Lung microvascular endothelial cell (primary cell): ENCODE measurements around the gene PLEK2. TPM values are rescaled to one million over a fixed set of nuclear protein-coding genes. Genes with fewer than 3 reads are reported as not detected.
"Not testable (repeated sequence)": the region's sequence is repeated elsewhere in the genome, so short reads cannot be mapped to it uniquely, and the experiment has no call there.

Experiments
- DNase-seq, 2 donors: peaks; one replicate each; pipeline versions ENCODE4 v3.0.0 to v3.0.0-alpha.2; 2010; ENCODE audit warnings: low read depth in 2 of 2
- total RNA-seq: library from RNA; depleted of rRNA; stranded (reverse); fragments of >200 nt; gene quantifications from 2 replicates; pipeline ENCODE4 v1.2.1, GENCODE V29; 2014

The PLEK2 gene, protein sequence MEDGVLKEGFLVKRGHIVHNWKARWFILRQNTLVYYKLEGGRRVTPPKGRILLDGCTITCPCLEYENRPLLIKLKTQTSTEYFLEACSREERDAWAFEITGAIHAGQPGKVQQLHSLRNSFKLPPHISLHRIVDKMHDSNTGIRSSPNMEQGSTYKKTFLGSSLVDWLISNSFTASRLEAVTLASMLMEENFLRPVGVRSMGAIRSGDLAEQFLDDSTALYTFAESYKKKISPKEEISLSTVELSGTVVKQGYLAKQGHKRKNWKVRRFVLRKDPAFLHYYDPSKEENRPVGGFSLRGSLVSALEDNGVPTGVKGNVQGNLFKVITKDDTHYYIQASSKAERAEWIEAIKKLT
- total RNA-seq = 0.20 and 5.9 TPM in 2 replicates

DNA sequence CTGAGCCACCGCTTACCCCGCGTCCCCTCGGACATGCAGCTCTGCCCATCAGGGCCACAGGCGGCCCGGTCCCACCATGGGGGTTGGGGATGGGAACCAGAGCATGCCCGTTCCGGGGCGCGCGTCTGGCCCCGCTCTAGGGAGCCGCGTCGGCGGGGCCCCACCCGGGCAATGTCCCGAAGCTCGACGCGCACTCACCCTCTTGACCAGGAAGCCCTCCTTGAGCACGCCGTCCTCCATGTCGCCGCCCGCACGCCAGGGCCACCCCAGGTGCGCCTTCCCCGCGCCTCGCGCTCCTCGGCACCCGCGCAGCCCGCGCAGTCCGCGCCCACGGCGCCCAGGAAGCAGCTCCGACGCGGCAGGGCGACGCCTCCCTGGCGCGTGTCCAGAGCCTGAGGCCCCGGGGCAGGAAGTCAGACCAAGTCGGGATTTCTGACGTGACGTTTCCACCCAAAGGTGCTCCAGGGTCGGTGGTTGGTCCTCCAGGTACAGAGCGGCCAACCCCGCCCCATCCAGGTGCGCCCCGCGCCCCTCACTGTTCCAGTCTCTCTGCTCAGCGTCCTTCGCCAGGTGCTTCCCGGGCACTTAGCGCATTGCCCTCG lies at the start of gene PLEK2:
TSS of gene PLEK2 (minus strand) at position 346 of the 602 bp plus-strand sequence. CDS start at position 240, 106 bp downstream.
- DNase-seq = peak in 1 of 2 donors; percentile 27

DNA sequence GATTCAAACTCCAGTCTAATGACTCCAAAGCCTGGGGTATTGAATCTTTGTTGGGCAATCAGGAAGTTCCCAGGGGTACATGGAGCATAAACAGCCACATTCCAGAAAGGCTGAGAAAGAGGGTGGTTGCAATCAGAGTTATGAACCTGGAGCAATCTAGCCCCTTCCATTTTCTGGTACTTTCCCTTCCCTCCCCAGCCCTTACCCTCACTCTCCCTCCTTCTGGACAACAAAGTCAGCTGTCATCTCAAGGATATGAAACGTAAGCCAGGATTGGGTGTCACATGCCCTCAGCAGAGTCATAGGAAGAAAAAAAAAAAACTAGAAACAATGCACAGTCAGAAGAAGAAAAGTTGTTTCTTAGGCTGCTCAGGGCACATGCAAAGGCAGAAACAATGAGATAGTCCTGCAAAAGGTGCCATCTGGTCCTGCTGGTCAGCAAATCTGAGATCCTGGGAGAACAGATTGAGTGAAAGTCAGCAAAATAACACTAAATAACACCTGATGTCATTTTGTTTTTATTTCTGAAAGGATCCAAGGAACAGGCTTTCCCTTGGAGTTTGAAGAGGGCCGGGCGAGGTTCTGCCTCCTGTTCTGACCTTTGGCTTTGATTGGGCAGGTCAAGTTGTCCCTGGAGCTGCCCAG lies 49.5 kb upstream of the PLEK2 start:
- DNase-seq = peak in 1 of 2 donors; percentile 34

DNA sequence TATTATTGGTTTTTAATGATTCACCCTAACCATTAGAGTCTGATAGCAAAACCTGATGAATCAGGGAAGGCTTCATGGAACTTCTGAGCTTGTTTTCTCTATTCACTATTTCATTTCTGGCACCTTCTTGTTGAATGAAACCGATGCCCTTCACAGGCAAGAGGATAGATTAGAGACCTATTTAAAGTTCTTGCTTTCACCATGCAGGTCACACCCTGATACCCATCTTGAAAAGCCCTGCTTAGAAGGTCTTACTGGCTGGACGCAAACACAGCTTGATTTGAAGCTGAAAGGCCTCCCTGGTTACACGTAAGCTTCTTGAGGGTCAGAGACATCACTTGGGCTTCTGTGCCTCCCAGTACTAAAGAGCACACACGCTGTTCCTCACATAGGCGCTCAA lies 47.4 kb upstream of the PLEK2 start:
- DNase-seq = no peak

DNA sequence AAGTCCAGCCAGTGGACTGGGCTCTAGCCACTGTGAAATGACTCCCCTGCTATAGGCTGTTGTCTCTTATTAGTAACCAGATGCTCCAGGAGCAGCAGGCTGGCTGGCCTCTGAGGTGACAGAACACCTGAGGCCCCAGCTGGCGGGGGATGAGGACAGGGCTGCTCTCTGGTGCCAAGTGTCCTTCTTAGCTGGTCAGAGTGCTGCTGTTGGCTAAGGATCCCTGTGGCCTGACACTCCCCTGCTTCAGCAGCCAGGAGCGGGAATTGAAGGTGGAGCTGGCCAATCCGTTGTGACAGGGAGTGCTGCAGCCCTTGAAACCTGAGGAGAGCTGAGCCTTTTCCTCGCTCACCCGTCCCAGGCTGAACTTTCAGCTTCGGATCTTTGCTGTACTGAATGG lies 45.8 kb upstream of the PLEK2 start:
- no peak for DNase-seq

DNA sequence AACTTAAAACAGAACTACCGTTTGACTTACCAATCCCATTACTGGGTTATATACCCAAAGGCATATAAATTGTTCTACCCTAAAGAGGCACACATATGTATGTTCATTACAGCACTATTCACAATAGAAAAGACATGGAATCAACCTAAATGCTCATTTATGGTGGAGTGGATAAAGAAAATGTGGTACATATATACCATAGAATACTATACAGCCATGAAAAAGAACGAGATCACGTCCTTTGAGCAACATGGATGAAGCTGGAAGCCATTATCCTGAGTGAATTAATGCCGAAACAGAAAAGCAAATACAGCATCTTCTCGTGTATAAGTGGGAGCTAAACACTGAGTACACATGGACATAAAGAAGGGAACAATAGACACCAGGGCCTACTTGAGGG lies 44.8 kb upstream of the PLEK2 start:
- no peak for DNase-seq

DNA sequence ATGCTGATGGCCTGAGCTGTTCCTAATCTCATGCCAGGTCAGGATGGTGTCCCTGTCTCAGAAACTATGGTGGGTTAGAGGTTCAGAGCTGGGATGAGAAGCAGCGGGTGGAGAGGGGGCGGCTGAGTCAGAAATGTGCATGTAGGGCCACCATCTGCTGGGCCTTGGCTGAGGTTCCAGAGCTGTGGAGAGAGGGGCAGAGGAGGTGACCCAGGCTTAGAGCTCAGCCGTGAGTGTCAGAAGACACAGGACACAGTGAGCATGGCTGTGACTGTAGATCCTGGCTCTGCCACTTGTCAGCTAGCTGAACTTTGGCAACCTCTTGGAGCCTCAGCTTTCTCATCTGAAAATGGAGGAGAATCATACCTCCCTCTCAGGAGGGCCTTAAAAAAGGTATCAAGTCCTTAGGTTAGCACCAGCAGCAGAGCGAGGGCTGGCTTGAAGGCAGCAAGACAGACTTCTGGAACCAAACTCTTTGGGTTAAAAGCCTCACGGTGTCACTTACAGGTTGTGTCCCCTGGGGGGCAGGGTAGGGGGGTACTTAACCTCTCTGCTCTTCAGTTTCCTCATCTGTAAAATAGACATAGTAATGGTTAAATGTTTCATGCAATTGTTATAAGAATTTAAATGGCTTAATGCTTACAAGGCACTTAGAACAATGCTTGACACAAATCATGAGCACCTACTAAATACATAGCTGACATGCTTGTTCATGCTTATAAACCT lies 41.8 kb upstream of the PLEK2 start:
- no peak for DNase-seq

DNA sequence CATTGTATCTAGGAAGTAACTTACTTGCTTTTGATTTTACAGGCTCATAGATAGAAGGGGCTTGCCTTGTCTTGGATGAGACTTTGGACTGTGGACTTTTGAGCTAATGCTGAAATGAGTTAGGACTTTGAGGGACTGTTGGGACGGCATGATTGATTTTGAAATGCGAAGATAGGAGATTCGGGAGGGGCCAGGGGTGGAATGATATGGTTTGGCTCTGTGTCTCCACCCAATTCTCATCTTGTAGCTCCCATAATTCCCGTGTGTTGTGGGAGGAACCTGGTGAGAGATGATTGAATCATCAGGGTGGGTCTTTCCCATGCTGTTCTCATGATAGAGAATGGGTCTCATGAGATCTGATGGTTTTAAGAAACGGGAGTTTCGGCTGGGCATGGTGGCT lies 39.7 kb upstream of the PLEK2 start:
- DNase-seq = not testable (repeated sequence)

DNA sequence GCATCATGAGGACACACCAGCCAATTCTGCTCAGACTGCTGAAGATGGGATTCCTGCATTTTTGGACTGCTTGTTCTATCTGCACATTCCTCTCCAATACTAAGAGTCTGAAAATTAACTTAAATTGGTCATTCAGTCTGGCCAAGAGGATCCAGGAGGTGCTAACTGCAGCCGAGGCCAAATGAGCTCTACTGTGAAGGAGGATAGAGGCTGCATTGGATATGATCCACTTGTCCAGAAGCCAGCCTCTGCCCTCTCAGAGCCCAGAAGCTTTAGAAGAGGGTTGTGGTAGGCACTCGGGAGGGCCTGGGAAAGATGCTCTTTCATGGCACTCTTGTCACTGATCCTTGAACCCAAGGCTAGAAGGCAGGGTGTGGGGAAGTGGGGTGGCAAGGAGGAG lies 37.1 kb upstream of the PLEK2 start:
- no peak for DNase-seq

DNA sequence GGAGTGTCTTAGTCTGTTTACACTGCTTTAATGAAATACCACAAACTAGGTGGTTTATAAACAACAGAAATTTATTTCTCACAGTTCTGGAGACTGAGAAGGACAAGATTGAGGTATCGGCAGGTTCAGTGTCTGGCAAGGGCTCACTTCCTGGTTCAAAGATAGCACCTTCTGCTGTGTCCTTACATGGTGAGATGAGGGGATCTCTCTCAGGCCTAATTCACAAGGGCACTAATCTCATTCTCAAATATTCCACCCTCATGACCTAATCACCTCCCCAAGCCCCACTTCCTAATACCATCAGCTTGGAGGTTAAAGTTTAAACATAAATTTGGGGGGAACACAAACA lies 35.0 kb upstream of the PLEK2 start:
- no peak for DNase-seq

DNA sequence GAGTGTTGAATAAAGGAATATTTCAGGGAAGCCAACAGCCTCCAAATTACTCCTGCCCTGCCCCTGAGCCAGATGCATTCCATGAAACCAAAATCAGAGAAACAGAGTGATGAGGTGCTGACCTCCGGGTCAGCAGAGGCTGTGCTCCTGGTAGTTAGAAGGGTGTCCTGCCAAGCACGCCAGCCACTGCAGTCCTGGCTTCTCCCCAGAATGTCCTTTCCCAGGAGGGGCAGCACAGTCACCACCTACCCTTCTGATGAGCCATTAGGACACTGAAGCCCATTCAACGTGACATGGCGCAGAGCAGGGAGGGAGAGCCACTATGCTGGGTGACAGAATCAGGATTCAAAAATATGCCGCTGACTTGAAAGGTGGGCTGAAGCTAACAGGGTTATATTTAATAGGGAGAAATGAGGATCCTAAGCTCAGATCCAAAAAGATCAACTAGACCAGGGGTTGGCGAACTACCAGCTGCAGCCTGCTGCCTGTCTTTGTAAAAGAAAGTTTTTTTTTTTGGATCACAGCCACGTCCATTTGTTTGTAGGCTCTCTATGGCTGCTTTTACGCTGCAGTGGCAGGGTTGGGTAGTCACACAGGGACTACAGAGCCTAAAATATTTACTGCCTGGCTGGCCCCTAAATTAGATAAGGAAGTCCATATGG lies 34.5 kb upstream of the PLEK2 start:
- DNase-seq = no peak

DNA sequence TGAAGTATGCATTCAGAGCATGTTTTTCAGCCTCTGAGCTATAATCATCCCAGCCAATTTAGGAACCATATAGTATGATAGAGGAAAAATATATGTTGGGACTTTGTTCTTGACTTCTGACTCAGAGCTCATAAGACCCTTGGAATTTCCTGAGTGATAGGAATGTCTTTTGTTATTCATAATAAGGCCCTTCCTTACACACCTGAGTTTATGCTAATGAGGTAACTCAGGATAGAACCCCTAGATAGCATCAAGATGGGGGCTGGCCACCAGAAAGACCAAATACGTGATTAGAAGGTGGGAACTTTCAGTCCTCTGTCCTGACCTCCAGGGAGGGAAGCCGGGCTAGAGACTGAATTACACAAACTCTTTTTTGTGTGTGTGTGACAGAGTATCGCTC lies 32.4 kb upstream of the PLEK2 start:
- no peak for DNase-seq

DNA sequence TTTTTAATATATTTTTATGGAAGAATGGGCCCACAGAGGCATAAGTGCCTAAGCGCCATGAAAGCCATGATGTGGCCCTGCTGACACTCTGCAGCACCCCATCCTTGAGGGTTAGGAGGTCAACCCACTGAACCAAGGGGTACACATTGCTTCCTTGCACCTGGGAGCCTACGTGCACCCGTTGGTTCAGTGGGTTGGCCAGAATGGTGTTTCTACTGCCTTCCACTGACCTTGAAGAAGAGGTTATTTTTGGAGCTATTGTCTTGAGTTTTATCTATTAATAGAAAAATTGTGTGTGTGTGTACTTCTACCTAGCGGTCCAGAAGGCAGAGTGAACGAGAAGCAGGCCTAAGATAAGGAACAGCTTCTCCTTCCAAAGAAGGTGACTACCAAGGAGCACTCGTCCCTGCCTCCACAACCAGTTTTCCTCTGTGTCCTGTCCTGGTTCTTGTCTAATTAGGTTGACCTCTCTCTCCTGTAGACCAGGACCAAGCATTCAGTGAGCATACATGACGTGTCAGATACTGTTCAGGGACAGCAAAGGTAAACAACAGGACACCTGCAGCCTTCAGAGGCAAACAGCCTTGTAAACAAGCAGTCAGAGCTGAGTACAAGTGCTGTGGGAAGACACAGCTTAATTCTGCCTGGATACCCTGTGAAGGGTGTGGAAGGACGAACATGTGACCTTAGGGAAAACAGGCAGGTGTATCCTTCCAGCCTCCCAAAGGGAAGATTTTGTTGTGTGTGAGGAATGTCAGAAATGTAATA lies 30.4 kb upstream of the PLEK2 start:
- no peak for DNase-seq

DNA sequence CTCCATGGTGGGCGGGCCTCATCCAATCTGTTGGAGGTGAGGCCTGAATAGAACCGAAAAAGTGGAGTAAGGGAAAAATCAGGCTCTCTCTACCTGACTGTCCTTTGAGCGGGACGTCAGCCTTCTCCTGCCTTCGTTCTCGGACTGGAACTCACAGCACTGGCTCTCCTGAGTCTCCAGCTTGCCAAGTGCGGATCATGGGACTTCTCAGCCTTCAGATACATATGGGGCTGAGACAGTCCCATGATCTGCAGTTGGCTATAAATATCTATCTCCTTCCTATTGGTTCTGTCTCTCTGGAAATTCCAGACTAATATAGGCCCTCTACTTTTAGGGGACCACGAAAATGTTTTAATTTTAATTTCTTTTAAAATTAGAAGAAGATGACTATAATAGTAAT lies 29.7 kb upstream of the PLEK2 start:
- no peak for DNase-seq

DNA sequence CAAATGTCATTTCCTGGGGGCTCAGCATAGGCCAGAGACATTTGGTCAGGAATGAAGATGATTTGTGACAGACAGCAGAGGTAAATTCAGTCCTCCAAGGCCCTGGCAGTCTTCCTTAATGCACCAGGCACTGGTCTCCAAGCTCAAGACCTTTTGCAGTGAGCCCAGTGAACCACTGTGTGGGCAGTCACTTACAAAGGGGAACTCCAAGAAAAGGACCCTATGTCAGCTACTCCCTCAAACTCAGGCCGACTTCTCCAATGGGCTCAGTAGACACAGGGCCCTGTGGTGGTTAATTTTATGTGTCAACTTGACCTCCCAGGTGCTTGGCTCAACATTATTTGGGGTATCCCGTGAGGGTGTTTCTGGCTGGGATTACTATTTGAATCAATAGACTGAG lies 29.3 kb upstream of the PLEK2 start:
- DNase-seq = no peak

DNA sequence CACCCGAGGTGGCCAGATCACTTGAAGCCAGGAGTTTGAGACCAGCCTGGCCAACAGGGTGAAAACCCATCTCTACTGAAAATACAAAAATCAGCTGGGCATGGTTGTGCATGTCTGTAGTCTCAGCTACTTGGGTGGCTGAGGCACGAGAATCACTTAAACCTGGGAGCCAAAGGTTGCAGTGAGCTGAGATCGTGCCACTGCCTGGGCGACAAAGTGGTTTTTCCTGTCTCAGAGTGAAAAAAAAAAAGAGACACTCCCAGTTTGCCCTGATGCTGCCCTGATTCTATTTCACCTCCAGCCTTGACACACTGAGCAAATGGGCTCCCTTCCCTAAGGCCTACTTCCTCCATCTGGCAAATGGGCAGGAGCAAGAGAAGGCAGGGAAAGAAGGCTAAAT lies 28.5 kb upstream of the PLEK2 start:
- no peak for DNase-seq

DNA sequence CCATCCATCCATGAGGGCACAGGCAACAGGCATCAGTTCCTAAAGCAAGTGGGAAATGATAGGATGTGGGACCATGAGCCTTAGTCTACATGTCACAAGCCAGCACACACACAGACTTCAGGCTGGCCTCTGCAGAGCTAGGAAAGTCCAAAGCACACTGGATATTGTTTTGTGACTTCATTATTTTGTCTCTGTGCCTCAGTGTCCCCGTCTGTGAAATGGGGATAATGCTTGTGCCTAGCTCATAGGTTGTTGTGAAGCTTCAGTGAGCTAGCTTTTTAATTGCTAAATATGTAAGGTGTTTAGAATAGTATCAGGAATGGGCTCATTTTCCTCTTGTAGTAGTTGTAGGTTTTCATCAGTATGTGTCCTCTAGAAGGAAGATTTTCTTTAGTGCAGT lies 27.0 kb upstream of the PLEK2 start:
- DNase-seq = no peak

DNA sequence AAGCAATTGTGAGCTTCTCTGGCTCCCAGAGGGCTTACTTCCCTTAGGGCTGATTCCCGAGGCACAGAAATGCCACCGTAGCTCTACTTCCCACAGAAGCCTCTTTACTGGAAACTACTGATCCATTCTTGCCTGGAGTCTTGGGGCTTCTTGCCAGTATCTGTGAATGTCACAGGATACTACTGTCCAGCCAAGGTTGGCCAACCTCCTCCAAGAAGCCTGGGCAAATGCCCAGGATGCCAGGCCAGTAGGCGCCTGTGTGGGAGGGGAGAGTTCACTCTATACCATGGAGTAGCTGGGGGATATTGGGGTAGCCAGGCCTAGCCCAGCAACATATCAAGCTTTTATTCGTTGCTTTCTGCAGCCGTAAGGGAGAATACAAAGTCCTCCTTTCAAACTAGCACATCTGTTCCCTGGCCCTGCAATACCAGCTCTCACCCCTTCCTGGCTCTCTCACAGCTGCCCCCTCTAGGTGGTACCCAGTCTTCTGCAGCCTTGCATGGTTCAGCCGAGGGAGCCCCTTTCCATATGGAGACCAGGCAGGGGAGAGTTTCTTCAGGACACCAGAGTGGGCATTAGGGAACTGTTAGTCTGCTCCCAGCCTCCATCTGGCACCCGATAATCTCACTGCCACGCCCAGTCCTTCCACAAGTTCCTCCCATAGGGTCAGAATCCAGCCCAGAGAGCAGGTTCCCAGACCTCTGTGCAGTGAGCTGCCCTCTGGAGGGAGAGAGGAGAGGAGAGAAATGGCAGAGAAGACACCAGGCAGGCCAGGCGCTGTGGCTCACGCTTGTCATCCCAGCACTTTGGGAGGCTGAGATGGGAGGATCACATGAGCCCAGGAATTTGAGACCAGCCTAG lies 24.3 kb upstream of the PLEK2 start:
- no peak for DNase-seq

DNA sequence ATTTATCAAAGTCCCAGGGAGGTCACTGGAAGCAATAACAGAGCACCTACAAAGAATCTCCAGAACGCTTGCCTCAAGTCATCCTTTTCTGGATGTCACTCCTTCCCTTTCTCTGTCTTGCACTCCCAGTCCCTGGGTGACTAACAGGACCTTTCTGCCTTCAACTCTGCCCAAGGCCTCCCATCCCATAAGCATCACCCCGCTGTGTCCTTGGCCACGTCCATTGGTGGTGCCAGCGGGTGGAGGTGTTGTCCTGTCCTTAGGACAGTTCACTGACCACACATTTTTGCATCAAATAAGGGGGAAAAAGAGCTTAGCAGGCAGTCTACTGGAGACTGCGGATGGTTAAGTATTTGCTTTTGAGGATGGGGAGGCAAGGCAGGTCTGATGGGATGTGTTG lies 23.6 kb upstream of the PLEK2 start:
- DNase-seq = no peak

DNA sequence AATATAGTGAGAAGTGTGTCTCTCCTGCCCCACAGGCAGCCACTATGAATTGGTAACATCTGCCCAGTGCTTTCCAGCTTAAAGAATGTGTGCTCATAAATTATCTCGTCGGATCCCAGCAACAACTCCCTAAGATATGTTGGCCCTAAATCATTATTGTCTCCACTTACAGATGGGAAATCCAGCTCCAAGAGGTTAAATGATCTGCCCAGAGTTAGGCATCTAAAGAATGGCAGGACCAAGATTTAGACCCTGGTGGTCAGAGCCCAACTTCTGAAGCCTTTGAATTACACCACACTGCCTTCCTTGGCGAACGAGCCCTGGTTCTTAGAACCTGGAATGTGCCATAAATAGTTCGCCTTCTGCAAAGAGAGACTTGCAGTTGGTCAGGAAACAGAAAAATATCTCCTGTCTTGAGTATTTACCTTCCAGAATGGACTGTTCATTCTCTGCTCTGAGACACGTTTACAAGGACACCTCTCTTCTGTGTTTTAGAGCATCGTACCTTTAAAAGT lies 20.1 kb upstream of the PLEK2 start:
- DNase-seq = no peak
